ENCODE results near the gene DCST2. TPM values are rescaled to one million over a fixed set of nuclear protein-coding genes. Genes with fewer than 3 reads are reported as not detected.

Gene DCST2
- total and polyA plus RNA-seq, 2 of the 8 experiments (the other 6 are each of a cell fraction or from before 2014, with no cell fraction given), result 0.43 to 2.1 TPM

DNA sequence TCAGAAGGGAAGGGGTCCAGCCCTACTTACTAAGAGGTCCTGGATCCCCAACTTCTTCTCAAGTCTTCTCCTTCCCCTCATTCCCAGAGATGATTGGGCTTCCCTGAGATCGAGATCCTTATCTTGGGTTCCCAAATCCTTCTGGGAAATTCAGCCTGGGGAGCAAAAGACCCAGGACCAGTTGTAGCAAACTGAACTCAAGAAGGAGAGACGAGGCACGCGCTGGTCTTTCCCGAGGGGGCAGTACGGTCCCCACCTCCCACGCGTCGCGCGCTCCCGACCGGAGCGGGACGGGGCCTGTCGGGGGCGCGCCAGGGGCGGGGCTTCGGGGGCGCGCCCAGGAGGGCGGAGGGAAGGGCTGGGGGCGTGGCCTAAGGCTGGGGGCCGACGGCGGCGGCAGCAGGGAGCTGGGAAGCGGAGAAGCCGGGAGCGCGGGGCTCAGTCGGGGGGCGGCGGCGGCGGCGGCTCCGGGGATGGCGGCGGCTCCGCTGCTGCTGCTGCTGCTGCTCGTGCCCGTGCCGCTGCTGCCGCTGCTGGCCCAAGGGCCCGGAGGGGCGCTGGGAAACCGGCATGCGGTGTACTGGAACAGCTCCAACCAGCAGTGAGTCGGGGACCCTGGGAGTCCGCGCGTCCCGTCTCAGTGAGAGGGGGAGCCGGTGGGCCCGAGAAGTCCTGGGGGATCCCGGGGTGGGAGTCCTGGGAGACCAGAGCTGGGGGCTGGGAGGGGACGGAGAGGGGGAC lies 45.1 kb upstream of the DCST2 start, which contains the start of gene EFNA3 (continued):
- TF ChIP-seq, protein P1, sequence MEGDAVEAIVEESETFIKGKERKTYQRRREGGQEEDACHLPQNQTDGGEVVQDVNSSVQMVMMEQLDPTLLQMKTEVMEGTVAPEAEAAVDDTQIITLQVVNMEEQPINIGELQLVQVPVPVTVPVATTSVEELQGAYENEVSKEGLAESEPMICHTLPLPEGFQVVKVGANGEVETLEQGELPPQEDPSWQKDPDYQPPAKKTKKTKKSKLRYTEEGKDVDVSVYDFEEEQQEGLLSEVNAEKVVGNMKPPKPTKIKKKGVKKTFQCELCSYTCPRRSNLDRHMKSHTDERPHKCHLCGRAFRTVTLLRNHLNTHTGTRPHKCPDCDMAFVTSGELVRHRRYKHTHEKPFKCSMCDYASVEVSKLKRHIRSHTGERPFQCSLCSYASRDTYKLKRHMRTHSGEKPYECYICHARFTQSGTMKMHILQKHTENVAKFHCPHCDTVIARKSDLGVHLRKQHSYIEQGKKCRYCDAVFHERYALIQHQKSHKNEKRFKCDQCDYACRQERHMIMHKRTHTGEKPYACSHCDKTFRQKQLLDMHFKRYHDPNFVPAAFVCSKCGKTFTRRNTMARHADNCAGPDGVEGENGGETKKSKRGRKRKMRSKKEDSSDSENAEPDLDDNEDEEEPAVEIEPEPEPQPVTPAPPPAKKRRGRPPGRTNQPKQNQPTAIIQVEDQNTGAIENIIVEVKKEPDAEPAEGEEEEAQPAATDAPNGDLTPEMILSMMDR (IDR thresholded peaks at IDR 0.05; ENCODE audit: control extremely low read depth in 1 of 3, insufficient read depth in 1 of 3, low read depth in 1 of 3, low read length in 3 of 3), result 0 out of 4 replicates have a peak, but pooled peaks of 1 of the 3 experiments have one; percentile 4
- peak; percentile 29 for TF ChIP-seq KDM4A (IDR thresholded peaks at IDR 0.05; ENCODE audit: low read depth, low read length, severe bottlenecking)
- peak; percentile 36 for TF ChIP-seq ASH2L (IDR thresholded peaks at IDR 0.05; ENCODE audit: low read length)
- peak; percentile 85 for TF ChIP-seq EGR1 (IDR thresholded peaks at IDR 0.05; ENCODE audit: borderline replicate concordance, low read depth, low read length)

Data from H1 (cell line).